Transverse colon (tissue), 3 donors: ENCODE measurements around the gene LYPD1.

Experiments
- CTCF ChIP-seq, 5 experiments: fragments of 200-600 bp in 3 of 5; fragments of 450-650 bp in 2 of 5; sonication (generic) in 3 of 5; IDR thresholded peaks; 1 replicate in 2 of 5; 2 replicates in 3 of 5; pipeline ENCODE4 v1.5.1; 2016 to 2017; ENCODE audit warnings: antibody characterized with exemption in 5 of 5, inconsistent platforms in 3 of 5, mild to moderate bottlenecking in 2 of 5, moderate library complexity in 1 of 5
- POLR2A ChIP-seq: fragments of 450-650 bp; IDR thresholded peaks from one replicate; pipeline ENCODE4 v1.6.1; 2016; ENCODE audit warnings: antibody characterized with exemption, mild to moderate bottlenecking, moderate library complexity

- TF ChIP-seq CTCF (IDR thresholded peaks at IDR 0.05) (no peak), POLR2A (no peak)
These were observed at the start of gene LYPD1 for GRCh38 chr2:132669908-132670495.
